RWPE2 (cell line): ENCODE data around the gene FIZ1.

Experiments used
- ATAC-seq: fragments of 200-7000 bp; cut with Tn5 transposase; 3 replicates; pipeline ENCODE4 v1.9.1; 2021; ENCODE audit warnings: low read depth
- DNase-seq: peaks from one replicate; pipeline ENCODE4 v3.0.0-alpha.2; 2020; ENCODE audit warnings: low spot score
- H3K27ac ChIP-seq: fragments of 450-650 bp; 2 replicates; pipeline ENCODE4 v1.5.1; 2017; ENCODE audit warnings: mild to moderate bottlenecking; ENCODE audit not compliant: poor library complexity, severe bottlenecking
- H3K27me3 ChIP-seq: fragments of 250-450 bp; sonication (Bioruptor Pico); 2 replicates; pipeline ENCODE4 v1.5.1; 2021; ENCODE audit warnings: mild to moderate bottlenecking, moderate library complexity; ENCODE audit not compliant: insufficient read depth, poor library complexity, severe bottlenecking
- H3K36me3 ChIP-seq: fragments of 250-450 bp; sonication (Bioruptor Pico); 2 replicates; pipeline ENCODE4 v1.5.1; 2020; ENCODE audit warnings: low read depth, mild to moderate bottlenecking, moderate library complexity
- H3K4me1 ChIP-seq: fragments of 250-450 bp; sonication (Bioruptor Pico); 2 replicates; pipeline ENCODE4 v1.5.1; 2021; ENCODE audit warnings: mild to moderate bottlenecking, moderate library complexity; ENCODE audit not compliant: insufficient read depth, poor library complexity, severe bottlenecking
- H3K4me3 ChIP-seq: fragments of 250-450 bp; sonication (Bioruptor Pico); 2 replicates; pipeline ENCODE4 v1.5.1; 2021; ENCODE audit warnings: mild to moderate bottlenecking, moderate library complexity; ENCODE audit not compliant: severe bottlenecking
- H3K9me3 ChIP-seq: fragments of 250-450 bp; sonication (Bioruptor Pico); 2 replicates; pipeline ENCODE4 v1.5.1; 2021; ENCODE audit warnings: mild to moderate bottlenecking, moderate library complexity; ENCODE audit not compliant: severe bottlenecking
- CTCF ChIP-seq: fragments of 450-650 bp; IDR thresholded peaks from one replicate; pipeline ENCODE4 v1.5.1; 2017; ENCODE audit warnings: mild to moderate bottlenecking, moderate library complexity; ENCODE audit not compliant: poor library complexity, severe bottlenecking

Gene FIZ1

GRCh38 chr19:55635334-55635717 lies 36.0 kb upstream of the FIZ1 start:
- H3K4me3 ChIP-seq: peak overlapping the region; percentile 92
- TF ChIP-seq CTCF: no peak
- peaks cover 5% of the 10 kb centered on the region for H3K4me1 ChIP-seq
- H3K36me3 ChIP-seq: 0 out of 2 replicates have a peak, but pooled peaks cover 3% of the 10 kb centered on the region
- DNase-seq: no peak
- H3K9me3 ChIP-seq: no peaks in the 10 kb centered on the region
- no peaks in the 10 kb centered on the region for H3K27me3 ChIP-seq
- ATAC-seq: no peak
- peak overlapping the region; percentile 39 for H3K27ac ChIP-seq

- H3K36me3 ChIP-seq: 0 out of 2 replicates have a peak, but pooled peaks cover 3% of the 10 kb centered on the region
- no peak overlapping the region for H3K4me3 ChIP-seq
- ATAC-seq (no peak), DNase-seq (no peak)
- no peaks in the 10 kb centered on the region for H3K27me3 ChIP-seq
- no peak overlapping the region for H3K27ac ChIP-seq
- H3K9me3 ChIP-seq: no peaks in the 10 kb centered on the region
- no peak for TF ChIP-seq CTCF
- H3K4me1 ChIP-seq: peaks cover 5% of the 10 kb centered on the region
Observed at GRCh38 chr19:55633861-55634260, 34.5 kb upstream of the FIZ1 start.

GRCh38 chr19:55632463-55632834 lies 33.1 kb upstream of the FIZ1 start:
- Histone ChIP-seq H3K36me3 (no peaks in the 10 kb centered on the region), H3K27me3 (no peaks in the 10 kb centered on the region), H3K9me3 (no peaks in the 10 kb centered on the region), H3K4me1 (peaks cover 5% of the 10 kb centered on the region), H3K27ac (no peak overlapping the region), H3K4me3 (no peak overlapping the region)
- DNase-seq (no peak), ATAC-seq (peak; percentile 53)
- TF ChIP-seq CTCF: peak; percentile 82

- Histone ChIP-seq H3K36me3 (no peaks in the 10 kb centered on the region), H3K4me1 (peaks cover 4% of the 10 kb centered on the region), H3K4me3 (no peak overlapping the region), H3K27me3 (no peaks in the 10 kb centered on the region), H3K9me3 (no peaks in the 10 kb centered on the region), H3K27ac (no peak overlapping the region)
- DNase-seq (no peak), ATAC-seq (no peak)
- no peak for TF ChIP-seq CTCF
Observed at GRCh38 chr19:55626350-55626749, 27.0 kb upstream of the FIZ1 start.

GRCh38 chr19:55625004-55625326 lies 25.6 kb upstream of the FIZ1 start:
- Histone ChIP-seq H3K36me3 (no peaks in the 10 kb centered on the region), H3K4me1 (peaks cover 4% of the 10 kb centered on the region), H3K9me3 (no peaks in the 10 kb centered on the region), H3K27me3 (no peaks in the 10 kb centered on the region), H3K4me3 (peak overlapping the region; percentile 41), H3K27ac (no peak overlapping the region)
- no peak for DNase-seq
- no peak for TF ChIP-seq CTCF
- ATAC-seq: no peak
